Measurements from ENCODE around the gene HPSE.

DNA sequence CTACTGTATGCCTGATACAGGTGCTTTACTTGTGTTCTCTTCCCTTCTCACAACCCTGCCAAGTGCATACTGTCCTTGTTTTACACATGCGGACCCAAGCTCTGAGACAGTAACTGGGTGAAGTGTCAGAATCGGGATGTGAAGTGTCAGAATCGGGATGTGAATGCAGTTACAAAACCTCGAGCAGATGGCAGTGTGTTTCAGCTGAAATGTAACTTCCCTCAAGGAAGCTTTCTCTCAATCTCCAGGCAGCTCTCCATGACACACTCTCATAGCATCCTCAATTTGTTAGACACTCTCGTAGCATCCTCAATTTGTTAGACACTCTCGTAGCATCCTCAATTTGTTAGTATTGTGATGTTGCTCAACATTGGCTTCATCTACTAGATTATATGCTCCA is 1.1 kb upstream of the HPSE start:
- no peak for TF ChIP-seq CTCF (IDR thresholded peaks at IDR 0.05; ENCODE audit: borderline replicate concordance, extremely low read depth, low read length, poor library complexity, severe bottlenecking)
- TF ChIP-seq EZH2 (IDR thresholded peaks at IDR 0.05; ENCODE audit: borderline replicate concordance, low read depth, low read length, severe bottlenecking), result no peak

All from DND-41 (cell line).